Smooth muscle cell of the brain vasculature (primary cell): ENCODE measurements around the gene CELF2.

Experiments used
- DNase-seq: peaks from one replicate; pipeline ENCODE4 v3.0.0-alpha.2; 2012; ENCODE audit warnings: low read depth, low spot score

The CELF2 gene

GRCh38 chr10:11154849-11155498 lies 137.3 kb downstream of the CELF2 start:
- no peak for DNase-seq

- no peak for DNase-seq
Measured at GRCh38 chr10:11156480-11156879, 138.8 kb downstream of the CELF2 start.

- no peak for DNase-seq
Measured at GRCh38 chr10:11157292-11158076, 139.8 kb downstream of the CELF2 start.

GRCh38 chr10:11158080-11158479 lies 140.4 kb downstream of the CELF2 start:
- DNase-seq = no peak

- no peak for DNase-seq
Measured at GRCh38 chr10:11159543-11160215, 142.0 kb downstream of the CELF2 start.

GRCh38 chr10:11161096-11161495 lies 143.4 kb downstream of the CELF2 start:
- DNase-seq = no peak

GRCh38 chr10:11161910-11162309 lies 144.2 kb downstream of the CELF2 start:
- DNase-seq = no peak

- no peak for DNase-seq
Measured at GRCh38 chr10:11162828-11163599, 145.3 kb downstream of the CELF2 start.

GRCh38 chr10:11163780-11164550 lies 146.3 kb downstream of the CELF2 start:
- no peak for DNase-seq

GRCh38 chr10:11164551-11164802 lies 146.8 kb downstream of the CELF2 start:
- DNase-seq = no peak

- DNase-seq = peak; percentile 7
Measured at GRCh38 chr10:11164803-11165590, 147.3 kb downstream of the CELF2 start.

- no peak for DNase-seq
Measured at GRCh38 chr10:11165591-11166543, 148.2 kb downstream of the CELF2 start.

GRCh38 chr10:11166550-11166949 lies 148.9 kb downstream of the CELF2 start:
- DNase-seq = no peak

- DNase-seq = no peak
Measured at GRCh38 chr10:11167233-11167966, 149.7 kb downstream of the CELF2 start.

GRCh38 chr10:11168423-11169090 lies 150.9 kb downstream of the CELF2 start:
- no peak for DNase-seq

- DNase-seq = no peak
Measured at GRCh38 chr10:11169976-11170375, 152.3 kb downstream of the CELF2 start.

GRCh38 chr10:11170574-11170973 lies 152.9 kb downstream of the CELF2 start:
- DNase-seq = no peak
